Lung (tissue), 12 donors: ENCODE data around the gene CARD18. TPM values are rescaled to one million over a fixed set of nuclear protein-coding genes. Genes with fewer than 3 reads are reported as not detected.
A peak's percentile ranks its signal among the peaks of the same experiment; 100 is the strongest.
"Not testable (repeated sequence)": the region's sequence is repeated elsewhere in the genome, so short reads cannot be mapped to it uniquely, and the experiment has no call there.

Source experiments
- ATAC-seq: fragments of 200-7000 bp; cut with Tn5 transposase; one replicate; pipeline ENCODE4 v1.9.1; 2020; ENCODE audit warnings: moderate number of reproducible peaks; ENCODE audit not compliant: insufficient read depth, low FRiP score
- DNase-seq, 3 donors: peaks; one replicate each; pipeline ENCODE4 v3.0.0-alpha.2; 2013 to 2017
- H3K27ac ChIP-seq, 2 donors: one replicate each; pipeline ENCODE4 v1.5.1; 2013; ENCODE audit warnings: mild to moderate bottlenecking in 2 of 2, moderate library complexity in 2 of 2, control low read depth in 1 of 2, inconsistent platforms in 1 of 2, low read depth in 1 of 2, low read length in 1 of 2
- H3K27me3 ChIP-seq, 3 donors: one replicate each; pipeline ENCODE4 v1.5.1; 2013; ENCODE audit warnings: low read length in 2 of 3; ENCODE audit not compliant: control insufficient read depth in 3 of 3, insufficient read depth in 3 of 3
- H3K36me3 ChIP-seq, 4 donors: one replicate each; pipeline ENCODE4 v1.5.1; 2013; ENCODE audit warnings: low read length in 4 of 4, mild to moderate bottlenecking in 1 of 4, moderate library complexity in 1 of 4; ENCODE audit not compliant: control insufficient read depth in 4 of 4, insufficient read depth in 4 of 4
- H3K4me1 ChIP-seq, 5 donors: one replicate each; pipeline ENCODE4 v1.5.1; 2013; ENCODE audit warnings: low read length in 5 of 5, mild to moderate bottlenecking in 2 of 5, moderate library complexity in 1 of 5; ENCODE audit not compliant: control insufficient read depth in 5 of 5, insufficient read depth in 5 of 5
- H3K4me3 ChIP-seq: one replicate; pipeline ENCODE4 v1.5.1; 2013; ENCODE audit warnings: mild to moderate bottlenecking, control low read depth, moderate library complexity
- H3K9ac ChIP-seq, 2 donors: one replicate each; pipeline ENCODE4 v1.5.1; 2013; ENCODE audit warnings: low read length in 2 of 2, control low read depth in 1 of 2; ENCODE audit not compliant: insufficient read depth in 1 of 2
- H3K9me3 ChIP-seq, 4 donors: one replicate each; pipeline ENCODE4 v1.5.1; 2013; ENCODE audit warnings: low read length in 3 of 4, mild to moderate bottlenecking in 1 of 4, moderate library complexity in 1 of 4; ENCODE audit not compliant: control insufficient read depth in 4 of 4, insufficient read depth in 3 of 4
- CTCF ChIP-seq: IDR thresholded peaks from 2 replicates; pipeline ENCODE4 v1.5.1; 2012; ENCODE audit warnings: mild to moderate bottlenecking; ENCODE audit errors: control extremely low read depth, extremely low read depth
- WGBS, 2 donors: extraction: QIAGEN DNeasy Blood & Tissue Kit; methylation state at CpG; one replicate each; pipeline ENCODE4 v1.1.7; 2013; 5-methylcytosine and 5-hydroxymethylcytosine counted together
- polyA plus RNA-seq, 2 donors: library from polyadenylated mRNA; stranded (reverse); fragments of 200-250 nt; gene quantifications; one replicate each; pipeline ENCODE4 v1.2.1, GENCODE V29; 2013
- total RNA-seq, 2 donors: library from RNA; depleted of rRNA in 1 of 2; stranded (reverse); fragments of >200 nt in 1 of 2; gene quantifications; one replicate each; pipeline ENCODE4 v1.2.1, GENCODE V29; 2014 to 2021
- donor health status: control.
- donor health status: control.
- donor health status: Bipolar disorder and iron deficiency.
- donor health status: healthy.
- donor health status: DM: yes; HTN: yes; CAD: no.

Gene CARD18
- total and polyA plus RNA-seq, 4 donors = not detected

- Histone ChIP-seq H3K9me3 (no peaks in the 10 kb centered on the region), H3K4me3 (no peak overlapping the region), H3K4me1 (peaks cover 0 to 2% (median 0%) of the 10 kb centered on the region in 5 donors), H3K36me3 (no peaks in the 10 kb centered on the region), H3K27ac (no peak overlapping the region), H3K27me3 (no peaks in the 10 kb centered on the region), H3K9ac (no peak overlapping the region)
- no peak for DNase-seq
- 38 to 45% methylated on average over 7 of the region's 7 CpGs for WGBS, 2 donors
- no peak for TF ChIP-seq CTCF
- ATAC-seq = peak; percentile 25
Observed at GRCh38 chr11:105100206-105100605, 39.4 kb downstream of the CARD18 start.

- not testable (repeated sequence) for ATAC-seq, H3K9me3 ChIP-seq, H3K4me3 ChIP-seq, H3K36me3 ChIP-seq, DNase-seq, H3K27me3 ChIP-seq, H3K27ac ChIP-seq, H3K9ac ChIP-seq, H3K4me1 ChIP-seq
- 91 to 94% methylated on average over 2 of the region's 2 CpGs for WGBS, 2 donors
Observed at GRCh38 chr11:105099594-105099993, 40.0 kb downstream of the CARD18 start.

GRCh38 chr11:105092256-105093239 lies 47.0 kb downstream of the CARD18 start:
- 56 to 59% methylated on average over 9 of the region's 9 CpGs for WGBS, 2 donors
- no peak overlapping the region for H3K27ac ChIP-seq
- no peaks in the 10 kb centered on the region for H3K4me1 ChIP-seq
- TF ChIP-seq CTCF = no peak
- ATAC-seq (no peak), DNase-seq (no peak)
- H3K36me3 ChIP-seq = no peaks in the 10 kb centered on the region
- H3K4me3 ChIP-seq = no peak overlapping the region
- no peak overlapping the region for H3K9ac ChIP-seq
- H3K27me3 ChIP-seq = no peaks in the 10 kb centered on the region
- H3K9me3 ChIP-seq = no peaks in the 10 kb centered on the region

Other genes starting within 250 kb of the CARD18 start
- 1 to 10 TPM in 1 of 2 donors, under 1 TPM in 1; 0.34 to 1.1 TPM for gene CASP12, start 241.3 kb downstream of the CARD18 start, total RNA-seq
- under 1 TPM; 0.15 to 0.89 TPM for gene CASP12, start 241.3 kb downstream of the CARD18 start, polyA plus RNA-seq
- gene CASP4, start 171.2 kb downstream of the CARD18 start, total RNA-seq = 100 to 1,000 TPM in 1 of 2 donors, 10 to 100 TPM in 1; 63.0 to 154 TPM
- 100 to 1,000 TPM; 104 to 188 TPM for gene CASP4, start 171.2 kb downstream of the CARD18 start, polyA plus RNA-seq
- 1 to 10 TPM; 1.6 to 2.1 TPM for gene CASP5, start 116.6 kb downstream of the CARD18 start, total RNA-seq
- 10 to 100 TPM in 1 of 2 donors, under 1 TPM in 1; 0.41 to 16.3 TPM for gene CASP5, start 116.6 kb downstream of the CARD18 start, polyA plus RNA-seq
- gene CASP1, start 104.6 kb downstream of the CARD18 start, total RNA-seq = 10 to 100 TPM; 38.5 to 50.8 TPM
- 100 to 1,000 TPM in 1 of 2 donors, 10 to 100 TPM in 1; 30.2 to 115 TPM for gene CASP1, start 104.6 kb downstream of the CARD18 start, polyA plus RNA-seq
- gene CARD16, start 94.4 kb downstream of the CARD18 start, total RNA-seq = 10 to 100 TPM; 31.6 to 43.0 TPM
- gene CARD16, start 94.4 kb downstream of the CARD18 start, polyA plus RNA-seq = 100 to 1,000 TPM in 1 of 2 donors, 10 to 100 TPM in 1; 83.3 to 169 TPM